NCI-H82 treated with DMSO at 0.1 percent for 48 hours (cell line): Measurements from ENCODE around the gene PLXND1.

Source experiments
- DNase-seq: peaks from one replicate; lab custom pipeline; 2025; ENCODE audit not compliant: unreplicated experiment; lab: John Stamatoyannopoulos, UW

The PLXND1 gene

GRCh38 chr3:129587566-129588210 is 18.8 kb downstream of the PLXND1 start:
- DNase-seq = no peak

GRCh38 chr3:129586746-129587430 is 19.6 kb downstream of the PLXND1 start:
- no peak for DNase-seq

DNA sequence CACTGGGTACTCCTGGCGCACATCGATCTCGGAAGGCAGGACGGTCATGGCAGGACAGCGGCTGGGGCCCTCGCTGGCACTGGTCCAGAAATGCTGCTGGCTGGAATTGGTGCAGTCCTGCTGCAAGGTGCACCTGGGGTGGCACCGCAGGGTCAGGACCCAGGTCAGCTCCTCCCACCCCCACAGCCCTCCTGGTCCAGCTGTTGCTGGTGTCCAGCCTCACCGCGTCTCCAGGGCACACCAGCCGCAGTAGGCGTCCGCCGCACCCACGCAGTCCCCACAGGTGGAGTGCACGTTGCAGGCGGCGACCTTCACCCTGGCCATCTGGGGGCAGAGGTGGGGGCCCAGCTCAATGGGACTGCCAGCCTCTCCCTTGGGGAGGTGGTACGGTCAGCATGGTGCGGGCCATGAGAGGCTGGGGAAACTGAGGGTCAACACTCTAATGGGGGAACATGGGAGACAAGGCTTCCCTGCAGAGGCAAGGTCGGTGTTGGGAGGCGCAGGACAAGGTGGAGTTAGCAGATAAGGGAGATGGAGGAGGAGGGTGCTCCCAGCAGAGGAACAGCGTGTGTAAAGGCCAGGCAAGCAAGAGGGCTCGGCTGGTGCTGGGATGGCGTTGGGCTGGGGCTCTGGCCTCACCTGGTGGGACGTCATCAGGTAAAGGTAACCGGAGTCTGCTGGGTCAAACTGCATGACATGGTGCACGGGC is 20.4 kb downstream of the PLXND1 start:
- no peak for DNase-seq

DNA sequence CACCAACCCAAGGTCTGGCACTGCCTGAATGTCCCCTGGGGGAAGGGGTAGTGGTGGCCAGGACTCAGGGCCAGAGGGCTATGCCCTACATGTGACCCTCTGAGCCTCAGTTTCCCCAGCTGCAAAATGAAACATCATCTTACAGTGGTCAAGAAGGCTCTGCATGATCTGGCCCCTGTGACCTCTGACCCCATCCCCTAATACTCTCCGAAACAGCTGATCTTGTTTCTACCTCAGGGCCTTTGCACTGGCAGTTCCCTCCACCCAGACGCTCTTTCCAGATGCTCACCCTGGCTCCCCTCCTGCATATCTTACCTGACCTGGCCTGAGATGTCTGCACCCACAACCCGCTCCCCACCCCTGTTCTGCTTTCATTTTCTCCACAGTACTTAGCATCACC is 21.8 kb downstream of the PLXND1 start:
- no peak for DNase-seq

DNA sequence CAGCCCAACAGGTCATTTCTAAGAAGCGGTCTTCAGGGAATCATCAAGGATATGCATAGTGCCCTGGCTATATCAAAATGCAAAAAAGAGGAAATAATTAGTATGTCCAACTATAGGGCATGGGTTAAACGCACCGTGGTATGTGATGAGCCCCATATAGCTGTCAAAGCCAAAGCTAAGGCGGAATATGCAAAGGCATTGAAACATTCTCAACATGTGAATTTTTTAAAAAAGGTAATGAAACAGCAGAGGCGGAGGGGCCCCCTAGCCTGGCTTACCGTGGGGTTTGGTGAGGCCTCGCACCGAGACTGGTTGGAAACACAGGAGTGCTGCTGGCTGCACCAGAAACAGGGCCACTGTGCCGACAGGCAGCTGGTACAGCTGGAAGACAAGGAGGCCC is 23.2 kb downstream of the PLXND1 start:
- no peak for DNase-seq

- no peak for DNase-seq
Observed at GRCh38 chr3:129582799-129583198, 23.7 kb downstream of the PLXND1 start.

GRCh38 chr3:129581623-129582022 is 24.9 kb downstream of the PLXND1 start:
- DNase-seq = no peak

- DNase-seq = no peak
Observed at GRCh38 chr3:129579991-129580390, 26.5 kb downstream of the PLXND1 start.

DNA sequence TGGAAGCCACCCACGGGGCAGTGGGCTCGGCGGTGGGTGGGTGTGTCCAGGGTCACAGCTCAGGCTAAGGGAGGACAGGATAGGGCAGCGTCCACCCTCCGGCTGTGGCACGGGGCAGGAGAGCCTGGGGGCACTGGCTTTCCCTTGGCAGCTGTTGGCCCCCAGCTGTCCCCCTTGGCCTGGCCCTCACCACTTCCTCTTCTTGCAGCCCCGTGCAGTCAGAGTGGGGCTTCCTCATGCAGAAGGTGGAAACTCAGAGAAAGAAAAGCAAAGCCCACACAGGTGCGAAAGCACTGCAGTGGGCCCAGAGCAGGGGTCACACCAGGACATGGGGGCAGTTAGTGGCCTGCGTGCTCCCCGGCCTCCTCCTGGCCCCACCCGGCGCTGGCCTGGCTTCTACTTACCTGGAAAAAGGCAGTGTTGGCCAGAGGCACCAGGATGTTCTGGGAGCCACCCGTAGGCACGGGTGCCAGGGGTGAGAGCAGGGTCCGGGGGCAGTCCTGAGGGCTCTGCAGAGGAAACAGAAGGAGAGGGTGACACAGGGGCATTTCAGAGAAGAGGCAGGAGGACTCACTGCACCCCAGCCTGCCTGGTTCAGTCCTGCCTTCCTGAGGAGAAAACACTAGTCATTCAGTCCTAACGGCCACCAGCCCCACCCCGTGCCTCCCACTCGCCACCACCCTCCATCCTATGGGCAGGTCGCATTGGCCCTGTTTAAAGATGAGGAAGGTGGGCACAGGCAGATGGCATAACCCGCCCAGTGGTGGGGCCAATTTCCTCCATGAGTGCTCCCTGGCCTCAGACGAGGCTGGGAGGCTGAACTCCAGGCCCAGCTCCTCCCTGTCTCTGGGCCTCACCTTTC is 28.3 kb downstream of the PLXND1 start:
- DNase-seq = no peak

GRCh38 chr3:129577366-129577765 is 29.1 kb downstream of the PLXND1 start:
- peak; percentile 83 for DNase-seq

GRCh38 chr3:129576514-129577352 is 29.7 kb downstream of the PLXND1 start:
- DNase-seq = no peak

DNA sequence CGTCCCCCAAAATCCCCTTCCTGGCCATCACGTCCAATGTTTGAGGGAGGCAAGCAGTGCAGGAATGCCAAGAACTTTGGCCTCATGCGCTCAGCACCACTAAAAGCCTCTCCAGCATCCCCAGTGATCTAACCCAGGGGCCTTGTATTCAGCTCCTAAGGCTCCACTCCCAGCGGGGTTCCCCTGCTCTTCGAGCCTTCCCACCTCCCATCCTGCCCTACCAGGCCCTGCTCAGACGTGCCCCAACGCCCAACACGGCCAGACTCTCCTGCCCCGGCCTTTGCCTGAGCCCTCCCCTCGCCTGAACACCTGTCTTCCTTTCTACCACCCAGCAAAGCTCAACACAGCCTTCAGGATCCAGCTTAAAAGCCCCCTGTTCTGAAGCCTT is 30.5 kb downstream of the PLXND1 start:
- no peak for DNase-seq

DNA sequence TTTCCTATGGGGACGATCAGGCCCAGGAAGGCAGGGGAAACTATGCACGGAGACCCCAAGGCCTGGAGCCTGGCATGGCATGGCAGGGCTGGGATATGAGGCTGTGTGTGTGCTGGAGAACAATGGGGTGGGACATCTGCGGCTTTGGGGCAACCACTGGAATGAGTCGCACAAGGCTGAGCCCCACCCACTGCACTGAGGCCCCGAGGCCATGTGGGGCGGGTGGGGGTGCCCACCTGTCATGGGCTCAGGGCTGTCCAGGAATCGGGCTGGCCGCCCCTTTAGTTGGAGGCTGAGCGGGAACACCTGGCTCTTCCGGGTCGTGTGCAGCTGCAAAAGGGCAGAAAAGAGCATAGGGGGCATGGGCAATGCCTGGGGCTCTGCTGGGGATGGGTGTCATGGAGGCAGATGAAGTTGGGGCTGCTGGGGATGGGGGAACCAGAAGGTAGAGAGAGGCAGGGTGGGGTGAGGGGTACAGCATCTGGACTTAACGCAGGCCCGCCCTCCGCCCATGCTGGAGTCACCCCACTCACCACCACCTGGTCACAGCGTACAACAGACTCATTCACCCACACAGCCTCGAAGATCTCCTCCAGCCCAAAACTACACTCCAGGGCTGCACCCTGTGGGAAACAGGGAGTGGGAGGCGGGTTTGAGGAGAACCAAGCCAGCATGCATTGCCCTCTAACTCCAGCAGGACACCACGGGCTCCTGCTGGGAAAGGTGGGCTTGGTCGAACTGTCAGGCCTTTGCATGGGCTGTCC is 31.1 kb downstream of the PLXND1 start:
- no peak for DNase-seq

DNA sequence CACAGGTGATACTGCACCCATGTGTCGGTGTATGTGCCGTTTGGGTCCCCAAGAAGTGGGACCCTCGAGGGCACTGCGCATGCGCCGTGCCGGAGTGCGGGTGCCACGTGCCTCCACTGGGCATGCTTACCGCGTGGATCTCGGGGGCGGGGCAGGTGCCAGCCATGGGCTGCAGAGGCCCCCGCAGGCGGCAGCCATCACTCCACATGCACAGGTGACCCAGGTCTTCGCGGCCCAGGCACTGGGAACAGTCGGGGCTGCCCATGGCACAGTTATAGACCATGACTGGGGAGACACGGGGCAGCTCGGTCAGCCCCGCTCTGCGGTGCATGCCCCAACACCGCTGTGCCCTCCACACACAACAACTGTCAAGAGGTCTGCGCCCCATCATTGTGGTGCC is 32.3 kb downstream of the PLXND1 start:
- no peak for DNase-seq

- no peak for DNase-seq
Observed at GRCh38 chr3:129573493-129573892, 33.0 kb downstream of the PLXND1 start.

DNA sequence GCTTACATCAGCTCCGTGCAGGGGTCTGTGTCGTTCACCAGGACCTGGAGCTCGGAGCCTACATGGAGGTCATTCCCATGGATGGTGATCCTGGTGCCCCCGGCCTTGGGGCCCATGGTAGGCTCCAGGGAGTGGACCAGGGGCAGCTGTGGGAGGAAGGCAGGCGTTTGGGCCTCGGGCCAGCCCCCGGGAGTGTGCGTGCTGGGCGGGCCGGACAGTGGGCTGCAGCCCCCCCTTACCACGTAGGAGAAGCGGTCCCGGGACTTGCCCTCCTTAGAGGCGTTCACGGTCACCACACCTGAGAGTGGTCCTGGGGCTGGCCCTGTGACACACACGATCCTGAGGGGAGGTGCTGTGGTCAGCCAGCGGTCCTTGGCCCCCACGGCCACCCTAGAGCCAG is 33.9 kb downstream of the PLXND1 start:
- DNase-seq = no peak

DNA sequence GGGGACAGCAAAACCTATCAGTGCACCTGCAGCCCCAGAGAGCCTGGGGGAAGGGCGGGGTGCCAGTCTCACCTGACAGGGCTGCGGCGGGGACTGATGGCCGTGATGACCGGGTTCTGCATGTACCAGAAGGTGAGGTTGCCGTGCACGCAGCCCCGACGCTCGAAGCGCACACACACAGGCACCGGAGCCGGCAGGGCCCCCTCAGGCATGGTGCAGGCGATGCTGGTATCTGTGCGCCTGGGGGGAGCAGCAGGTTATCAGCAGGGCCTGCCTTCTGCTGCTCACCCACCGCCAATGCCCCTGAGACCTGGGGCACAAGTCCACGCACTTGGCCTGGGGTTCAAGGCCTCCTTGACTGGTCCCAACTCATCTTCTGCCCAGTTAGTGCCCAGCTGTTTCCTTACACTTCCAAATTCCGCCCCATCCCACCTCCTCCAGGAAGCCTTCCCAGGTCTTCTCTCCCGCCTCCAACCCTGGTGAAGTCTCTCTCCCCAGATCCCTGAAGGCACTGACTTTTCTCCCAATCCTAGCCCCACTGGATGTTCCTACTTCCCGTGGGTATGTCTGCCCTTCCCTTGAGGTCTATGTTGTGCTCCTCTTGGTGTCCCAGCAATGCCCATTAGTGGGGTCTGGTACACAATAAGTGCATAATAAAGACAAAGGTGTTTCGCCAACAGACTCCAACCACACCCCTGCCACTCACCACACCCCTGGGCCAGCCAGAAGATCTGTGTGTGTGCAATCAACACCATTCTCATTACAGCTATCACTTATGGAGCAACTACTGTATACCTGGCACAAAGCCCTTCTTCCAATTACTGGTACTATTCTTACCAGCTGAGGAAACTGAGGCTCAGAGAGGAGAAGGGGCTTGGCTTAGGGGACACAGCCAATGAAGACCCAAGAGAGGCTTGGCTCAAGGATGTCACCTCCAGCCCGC is 34.6 kb downstream of the PLXND1 start:
- no peak for DNase-seq

DNA sequence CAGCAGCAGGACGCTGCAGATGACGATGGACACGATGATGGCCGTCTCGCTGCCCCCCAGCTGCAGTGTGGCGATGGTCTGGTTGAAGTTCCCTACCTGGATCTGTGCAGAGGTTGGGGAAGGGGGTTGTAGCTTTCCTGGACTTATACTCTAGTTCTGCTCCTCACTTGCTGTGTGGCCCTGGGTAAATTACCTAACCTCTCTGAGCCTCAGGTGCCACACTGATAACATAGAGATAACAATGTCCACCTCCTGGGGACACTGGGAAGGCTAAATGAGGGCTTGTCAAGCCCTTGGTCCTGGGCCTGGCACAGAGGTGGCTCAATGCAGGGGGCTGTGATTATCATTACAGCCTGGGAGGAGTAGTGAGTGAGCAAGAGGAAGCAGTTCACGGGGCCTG is 36.6 kb downstream of the PLXND1 start:
- DNase-seq = no peak

- no peak for DNase-seq
Observed at GRCh38 chr3:129567939-129568338, 38.5 kb downstream of the PLXND1 start.
